K562 (cell line): ENCODE measurements around the gene CD44. TPM values are rescaled to one million over a fixed set of nuclear protein-coding genes. Genes with fewer than 3 reads are reported as not detected.

Experiments
- ATAC-seq: fragments of 200-7000 bp; cut with Tn5 transposase; 3 replicates; pipeline ENCODE4 v1.9.1; 2020; ENCODE audit warnings: moderate library complexity
- Bru-seq: library from RNA; stranded (reverse); fragments of 400-500 nt; gene quantifications from one replicate; lab custom pipeline; 2021; lab: Mats Ljungman, UMichigan
- BruChase-seq, 2 experiments: library from RNA; stranded (reverse); fragments of 400-500 nt; gene quantifications; one replicate each; lab custom pipeline; 2021; lab: Mats Ljungman, UMichigan
- BruUV-seq: library from RNA; stranded (reverse); fragments of 400-500 nt; replicated peaks from 2 replicates; lab custom pipeline; 2021; lab: Mats Ljungman, UMichigan
- CTCF ChIA-PET: fragments of 300-600 bp; formaldehyde crosslinking; extraction: SDS; loops from one replicate; lab custom pipeline; 2021; ENCODE audit warnings: low intra/inter-chr PET ratio; lab: Yijun Ruan, JAX
- POLR2A ChIA-PET: fragments of 300-600, 350-650 bp; sonication (Branson Sonifier 250); formaldehyde crosslinking; extraction: SDS; loops from one replicate; lab custom pipeline; 2021; ENCODE audit warnings: antibody characterized with exemption, inconsistent platforms; lab: Yijun Ruan, JAX
- DNase-seq, 4 experiments: peaks; one replicate each; pipeline versions ENCODE4 v3.0.0 to v3.0.0-alpha.2; 2011 to 2018; ENCODE audit warnings: low spot score in 3 of 4, mixed read lengths in 3 of 4; ENCODE audit errors: extremely low read depth in 1 of 4
- FAIRE-seq: peaks from 2 replicates; lab custom pipeline; 2011; peaks lifted over from hg19 to GRCh38; lab: Jason Lieb, UNC
- H2AFZ ChIP-seq: 2 replicates; pipeline ENCODE4 v1.6.0; 2011; ENCODE audit warnings: low read depth, low read length, control low read depth, inconsistent platforms
- H3K27ac ChIP-seq: fragments of 200-600 bp; 3 replicates; pipeline ENCODE4 v1.8.0; 2011; ENCODE audit warnings: low read depth, mild to moderate bottlenecking, control low read depth, inconsistent platforms, low read length, moderate library complexity, mixed read lengths; ENCODE audit errors: extremely low read depth
- H3K27me3 ChIP-seq, 2 experiments: fragments of 300-600 bp in 1 of 2; 2 replicates in 1 of 2; 3 replicates in 1 of 2; pipeline versions ENCODE4 v1.6.0 to v1.8.0; 2011; ENCODE audit warnings: inconsistent platforms in 2 of 2, low read length in 2 of 2, mild to moderate bottlenecking in 1 of 2, mixed read lengths in 1 of 2, moderate library complexity in 1 of 2; ENCODE audit not compliant: control insufficient read depth in 2 of 2, insufficient read depth in 2 of 2
- H3K36me3 ChIP-seq: fragments of 300-600 bp; 3 replicates; pipeline ENCODE4 v1.8.0; 2011; ENCODE audit warnings: mild to moderate bottlenecking, low read length, inconsistent platforms; ENCODE audit not compliant: control insufficient read depth, insufficient read depth
- H3K4me1 ChIP-seq, 2 experiments: fragments of 200-600 bp in 1 of 2; replicated peaks in 1 of 2; 2 replicates in 1 of 2; 3 replicates in 1 of 2; pipeline versions ENCODE4 v1.5.1 to v1.8.0; 2011; ENCODE audit warnings: inconsistent platforms in 2 of 2, low read length in 2 of 2, mild to moderate bottlenecking in 1 of 2, mixed read lengths in 1 of 2, moderate library complexity in 1 of 2; ENCODE audit not compliant: control insufficient read depth in 2 of 2, insufficient read depth in 2 of 2
- H3K4me2 ChIP-seq: 2 replicates; pipeline ENCODE4 v1.6.1; 2011; ENCODE audit warnings: low read length, control low read depth, inconsistent platforms, mixed read lengths; ENCODE audit not compliant: insufficient read depth
- H3K4me3 ChIP-seq: fragments of 200-600 bp; sonication (generic), shearing (Covaris generic); 2 replicates; pipeline ENCODE4 v1.5.1; 2016; ENCODE audit warnings: control low read depth, inconsistent platforms
- H3K79me2 ChIP-seq: fragments of 200-600 bp; 3 replicates; pipeline ENCODE4 v1.8.0; 2011; ENCODE audit warnings: low read length, inconsistent platforms; ENCODE audit not compliant: control insufficient read depth, insufficient read depth
- H3K9ac ChIP-seq, 2 experiments: 2 replicates each; pipeline versions ENCODE4 v1.6.0 to v1.6.1; 2011; ENCODE audit warnings: low read depth in 2 of 2, low read length in 2 of 2, control low read depth in 1 of 2, inconsistent platforms in 1 of 2, mild to moderate bottlenecking in 1 of 2, mixed read lengths in 1 of 2; ENCODE audit not compliant: insufficient read depth in 1 of 2
- H3K9me1 ChIP-seq: one replicate; pipeline ENCODE4 v1.6.0; 2011; ENCODE audit warnings: inconsistent platforms, mild to moderate bottlenecking, low read length, moderate library complexity; ENCODE audit not compliant: control insufficient read depth, insufficient read depth
- H3K9me3 ChIP-seq: replicated peaks from 2 replicates; pipeline ENCODE4 v1.5.1; 2011; ENCODE audit warnings: low read depth, low read length, inconsistent platforms; ENCODE audit not compliant: control insufficient read depth, insufficient read depth
- H4K20me1 ChIP-seq: replicated peaks from 2 replicates; pipeline ENCODE4 v1.6.1; 2011; ENCODE audit warnings: low read length, inconsistent platforms, mixed read lengths; ENCODE audit not compliant: control insufficient read depth, insufficient read depth
- C11orf30 ChIP-seq: fragments of 450-650 bp; IDR thresholded peaks from 2 replicates; pipeline ENCODE4 v1.6.1; 2016; ENCODE audit warnings: low read depth, mild to moderate bottlenecking
- CREB1 ChIP-seq, 2 experiments: sonication (generic) in 1 of 2; formaldehyde crosslinking in 1 of 2; IDR thresholded peaks; 2 replicates each; pipeline versions ENCODE4 v1.6.1 to v1.8.0; 2012 to 2022; ENCODE audit warnings: inconsistent platforms in 1 of 2, mild to moderate bottlenecking in 1 of 2, missing genetic modification reagents in 1 of 2, moderate library complexity in 1 of 2
- DPF2 ChIP-seq: fragments of 450-650 bp; IDR thresholded peaks from 2 replicates; pipeline ENCODE4 v1.6.1; 2016
- EP300 ChIP-seq: IDR thresholded peaks from 2 replicates; pipeline ENCODE4 v1.6.1; 2012; ENCODE audit warnings: low read length, improper control_type of control experiment
- FOXA3 ChIP-seq, 2 experiments: fragments of 450-650 bp in 1 of 2; sonication (generic) in 1 of 2; formaldehyde crosslinking; IDR thresholded peaks in 1 of 2; conservative IDR thresholded peaks in 1 of 2; 2 replicates each; pipeline versions ENCODE4 v1.4.0 to v1.8.0; 2020 to 2022; ENCODE audit warnings: mild to moderate bottlenecking in 2 of 2, missing genetic modification reagents in 1 of 2
- GABPB1 ChIP-seq: sonication (generic); formaldehyde crosslinking; IDR thresholded peaks from 2 replicates; pipeline ENCODE4 v1.8.0; 2022; ENCODE audit warnings: mild to moderate bottlenecking, missing genetic modification reagents
- HNRNPL ChIP-seq: fragments of 200-400 bp; formaldehyde crosslinking; IDR thresholded peaks from 2 replicates; pipeline ENCODE4 v1.6.1; 2017; ENCODE audit warnings: low read depth, mild to moderate bottlenecking, low read length
- MAFG ChIP-seq: fragments of 450-650 bp; conservative IDR thresholded peaks from 2 replicates; pipeline ENCODE4 v1.6.1; 2016; ENCODE audit warnings: missing genetic modification characterization, missing compliant biosample characterization
- NR2C2 ChIP-seq, 2 experiments: fragments of 200-800 bp in 1 of 2; sonication (Bioruptor generic) in 1 of 2; sonication (generic) in 1 of 2; formaldehyde crosslinking in 1 of 2; IDR thresholded peaks; 2 replicates each; pipeline versions ENCODE4 v1.6.1 to v1.8.0; 2016 to 2022; ENCODE audit warnings: mild to moderate bottlenecking in 1 of 2, missing compliant biosample characterization in 1 of 2, missing genetic modification characterization in 1 of 2, missing genetic modification reagents in 1 of 2
- PHF8 ChIP-seq: fragments of 200-600 bp; sonication (generic); IDR thresholded peaks from 2 replicates; pipeline ENCODE4 v1.6.1; 2012; ENCODE audit warnings: mixed run types, mild to moderate bottlenecking, inconsistent platforms, low read length, moderate library complexity, borderline replicate concordance
- RBM15 ChIP-seq: fragments of 200-400 bp; formaldehyde crosslinking; IDR thresholded peaks from 2 replicates; pipeline ENCODE4 v1.6.1; 2018; ENCODE audit warnings: mild to moderate bottlenecking, low read length, moderate library complexity; ENCODE audit not compliant: insufficient read depth
- ZBTB1 ChIP-seq: sonication (generic); formaldehyde crosslinking; IDR thresholded peaks from 2 replicates; pipeline ENCODE4 v1.8.1; 2023; ENCODE audit warnings: missing genetic modification reagents, low read depth, mild to moderate bottlenecking, borderline replicate concordance
- ZBTB17 ChIP-seq: fragments of 450-650 bp; formaldehyde crosslinking; IDR thresholded peaks from 2 replicates; pipeline ENCODE4 v1.4.0; 2020; ENCODE audit warnings: mild to moderate bottlenecking
- WGBS: fragments of 100-300 bp; shearing (Covaris generic); methylation state at CpG from one replicate; pipeline ENCODE4 v1.1.6; 2016; ENCODE audit warnings: low coverage, mixed read lengths; ENCODE audit not compliant: insufficient coverage; ENCODE audit errors: missing lambda C conversion rate; 5-methylcytosine and 5-hydroxymethylcytosine counted together
- in situ Hi-C: fragments of 300-500 bp; cut with MboI; formaldehyde crosslinking; loops from 4 replicates; pipeline ENCODE4 v1.15.0; 2018; ENCODE audit warnings: inconsistent platforms, mixed read lengths
- intact Hi-C: fragments of 100-400 bp; cut with micrococcal nuclease; formaldehyde crosslinking; loops from 2 replicates; pipeline ENCODE4 v1.14.2; 2022
- long read RNA-seq, 3 experiments: library from polyadenylated mRNA in 2 of 3; library from RNA in 1 of 3; unstranded in 2 of 3; stranded (forward) in 1 of 3; transcript quantifications; one replicate each; pipeline ENCODE4 v2.0.0, GENCODE V29; 2019 to 2022
- polyA minus RNA-seq, 3 experiments: library from RNA; depleted of rRNA, polyadenylated mRNA; stranded (reverse); fragments of >200 nt; gene quantifications; 2 replicates each; pipeline ENCODE4 v1.2.3, GENCODE V29; 2011
- polyA plus RNA-seq, 8 experiments: library from polyadenylated mRNA; depleted of rRNA in 4 of 8; stranded (reverse) in 5 of 8; unstranded in 3 of 8; fragments of >200 nt; fragmentation: Nextera tagmentation in 2 of 8; fragmentation: Illumina TruSeq in 1 of 8; extraction: Ambion mirVana in 2 of 8; extraction: Trizol in 1 of 8; gene quantifications; 2 replicates each; pipeline versions ENCODE4 v1.2.1 to v1.2.3, GENCODE V29; 2011 to 2014; ENCODE audit warnings: inconsistent platforms in 1 of 8, missing spikeins in 1 of 8
- total RNA-seq, 7 experiments: library from RNA; depleted of rRNA in 6 of 7; stranded (reverse); fragments of >200 nt in 6 of 7; fragmentation: Illumina TruSeq in 2 of 7; extraction: Trizol in 2 of 7; gene quantifications; 2 replicates each; pipeline versions ENCODE4 v1.2.1 to v1.2.3, GENCODE V29; 2011 to 2021; ENCODE audit warnings: low replicate concordance in 1 of 7
- TF ChIP-seq, protein P1 (sequence below): sonication (generic); formaldehyde crosslinking; IDR thresholded peaks from 2 replicates; pipeline ENCODE4 v1.9.0; 2022; ENCODE audit warnings: mild to moderate bottlenecking, missing genetic modification reagents

CD44 gene
- 7.9 and 17.7 TPM in 2 replicates for total RNA-seq (2011; cell fraction: chromatin; rRNA removed; ENCODE audit: low replicate concordance)
- total RNA-seq (2011; cell fraction: nucleolus; rRNA removed), result 7.2 and 18.2 TPM in 2 replicates
- 10.5 and 17.1 TPM in 2 replicates for total RNA-seq (2011; cell fraction: nucleoplasm; rRNA removed)
- 2.3 and 2.6 TPM in 2 replicates for total RNA-seq (2014; rRNA removed)
- total RNA-seq (2014; rRNA removed; fragmentation: Illumina TruSeq; extraction: Trizol), result 3.0 and 5.2 TPM in 2 replicates
- 2.6 and 3.2 TPM in 2 replicates for total RNA-seq (2015; rRNA removed; fragmentation: Illumina TruSeq; extraction: Trizol)
- total RNA-seq (2021), result 9.5 and 11.1 TPM in 2 replicates
- polyA plus RNA-seq (2011; rRNA removed), result 13.9 and 47.0 TPM in 2 replicates
- polyA plus RNA-seq (2011; cell fraction: cytosol; rRNA removed), result 23.2 and 51.1 TPM in 2 replicates
- 19.8 and 40.4 TPM in 2 replicates for polyA plus RNA-seq (2011; cell fraction: nucleus; rRNA removed)
- polyA plus RNA-seq (2012), result 8.0 and 8.3 TPM in 2 replicates
- 7.7 TPM in 2 replicates for polyA plus RNA-seq (2014; fragmentation: Illumina TruSeq; extraction: Trizol)
- 1 to 10 TPM; 1.2 to 1.8 TPM for polyA plus RNA-seq (2014; fragmentation: Nextera tagmentation; extraction: Ambion mirVana)
- 2.5 and 5.0 TPM in 2 replicates for polyA plus RNA-seq (2014; rRNA removed)
- polyA minus RNA-seq (2011; rRNA and poly(A)+ RNA removed), result 26.3 and 51.8 TPM in 2 replicates
- polyA minus RNA-seq (2011; cell fraction: cytosol; rRNA and poly(A)+ RNA removed), result 10.5 and 22.8 TPM in 2 replicates
- 14.8 and 35.9 TPM in 2 replicates for polyA minus RNA-seq (2011; cell fraction: nucleus; rRNA and poly(A)+ RNA removed)
- Bru-seq, nascent RNA, result percentile 32 among the genes with signal in this experiment
- BruChase-seq, experiment 1, labeled RNA remaining after a 2-hour chase, result percentile 31 among the genes with signal in this experiment
- BruChase-seq, experiment 2, labeled RNA remaining after a 6-hour chase, result percentile 32 among the genes with signal in this experiment
- long read RNA-seq, experiment 1, partial matches to known transcripts, result 0 of 1 reads
- long read RNA-seq, experiment 1, other reads (novel, unspliced or antisense), result 1 of 1 reads
- long read RNA-seq, experiment 2, full-length matches to known transcripts, result 1 of 3 reads
- long read RNA-seq, experiment 2, partial matches to known transcripts, result 0 of 3 reads
- long read RNA-seq, experiment 2, other reads (novel, unspliced or antisense), result 2 of 3 reads
- long read RNA-seq, experiment 3, result 0 reads

DNA sequence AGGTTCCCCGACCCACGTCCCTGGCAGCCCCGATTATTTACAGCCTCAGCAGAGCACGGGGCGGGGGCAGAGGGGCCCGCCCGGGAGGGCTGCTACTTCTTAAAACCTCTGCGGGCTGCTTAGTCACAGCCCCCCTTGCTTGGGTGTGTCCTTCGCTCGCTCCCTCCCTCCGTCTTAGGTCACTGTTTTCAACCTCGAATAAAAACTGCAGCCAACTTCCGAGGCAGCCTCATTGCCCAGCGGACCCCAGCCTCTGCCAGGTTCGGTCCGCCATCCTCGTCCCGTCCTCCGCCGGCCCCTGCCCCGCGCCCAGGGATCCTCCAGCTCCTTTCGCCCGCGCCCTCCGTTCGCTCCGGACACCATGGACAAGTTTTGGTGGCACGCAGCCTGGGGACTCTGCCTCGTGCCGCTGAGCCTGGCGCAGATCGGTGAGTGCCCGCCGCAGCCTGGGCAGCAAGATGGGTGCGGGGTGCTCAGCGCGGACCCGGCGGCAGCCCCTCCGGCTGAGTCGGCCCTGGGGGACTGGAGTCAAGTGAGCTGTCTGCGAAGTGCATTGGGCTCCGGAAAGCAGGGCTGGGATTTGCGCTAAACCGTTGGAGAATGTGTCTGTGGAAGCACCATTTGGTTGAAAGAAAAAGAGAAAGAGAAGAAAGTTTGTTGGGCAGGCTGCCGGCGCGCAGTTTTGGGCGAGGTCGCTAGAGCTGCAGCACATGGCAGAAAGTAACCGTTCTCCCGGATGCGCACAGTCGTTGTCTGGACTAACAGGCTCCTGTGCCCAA is at the start of gene CD44:
TSS of gene CD44 (plus strand) at position 229 of the 779 bp plus-strand sequence. CDS start at position 362, 133 bp downstream.
- DNase-seq (peak; percentile 24 to 41 (median 28)), FAIRE-seq (no peak), ATAC-seq (peak; percentile 66)
- BruUV-seq, result no TSS peak
- in situ Hi-C loops (no loop called here), intact Hi-C loops (no loop called here)
- H3K4me2 ChIP-seq, result peak within 1 kb of the TSS; percentile 58
- H3K4me3 ChIP-seq, result peak within 1 kb of the TSS; percentile 27; the same call in 1 of the 2 replicates
- H3K27ac ChIP-seq, result no peak within 1 kb of the TSS
- H3K9me1 ChIP-seq, result no peaks in the 10 kb centered on the region
- peaks cover 0 to 13% of the 10 kb centered on the region in 2 experiments; a peak in 2 of 5 replicates for H3K4me1 ChIP-seq
- no peaks in the 10 kb centered on the region for H3K36me3 ChIP-seq
- H3K9ac ChIP-seq, result peak within 1 kb of the TSS in 1 of 2 experiments; percentile 57; a peak in 2 of 4 replicates
- POLR2A ChIA-PET, result interaction anchor here (0.7 kb wide), 3 partner anchors 24 to 129 kb away, joined by 3 to 4 read pairs (median 3); no protein-coding TSS in a partner anchor
- H3K27me3 ChIP-seq, result peaks cover 19 to 31% of the 10 kb centered on the region in 2 experiments
- CTCF ChIA-PET, result no interaction called here
- H2AFZ ChIP-seq, result peak within 1 kb of the TSS; percentile 52; the same call in 1 of the 2 replicates
- no peaks in the 10 kb centered on the region for H4K20me1 ChIP-seq
- H3K9me3 ChIP-seq, result no peaks in the 10 kb centered on the region
- no peaks in the 10 kb centered on the region for H3K79me2 ChIP-seq
- 4% methylated on average over 45 of the region's 55 CpGs for WGBS
- peak; percentile 38; the same call in 1 of the 2 replicates for TF ChIP-seq MAFG (tag)
- no peak for TF ChIP-seq C11orf30
- no peak for TF ChIP-seq HNRNPL
- TF ChIP-seq EP300, result no peak
- no peak for TF ChIP-seq NR2C2 (CRISPR knock-in tag; IDR thresholded peaks at IDR 0.05)
- no peak for TF ChIP-seq NR2C2 (tag; IDR thresholded peaks at IDR 0.05)
- TF ChIP-seq, protein P1, sequence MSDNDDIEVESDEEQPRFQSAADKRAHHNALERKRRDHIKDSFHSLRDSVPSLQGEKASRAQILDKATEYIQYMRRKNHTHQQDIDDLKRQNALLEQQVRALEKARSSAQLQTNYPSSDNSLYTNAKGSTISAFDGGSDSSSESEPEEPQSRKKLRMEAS, result peak; percentile 87
- no peak for TF ChIP-seq DPF2
- no peak for TF ChIP-seq GABPB1
- TF ChIP-seq CREB1 (IDR thresholded peaks at IDR 0.05), result no peak
- 0 out of 2 replicates have a peak, but pooled peaks have one; percentile 31 for TF ChIP-seq CREB1 (CRISPR knock-in tag; IDR thresholded peaks at IDR 0.05)
- TF ChIP-seq PHF8, result peak; percentile 24; the same call in 1 of the 2 replicates
- TF ChIP-seq RBM15, result no peak
- TF ChIP-seq ZBTB17, result no peak
- TF ChIP-seq FOXA3 (CRISPR knock-in tag; conservative IDR thresholded peaks at IDR 0.05 in 1 of 2, IDR thresholded peaks at IDR 0.05 in 1 of 2), result peak in 1 of 2 experiments; percentile 61; a peak in 1 of 4 replicates
- TF ChIP-seq ZBTB1, result 0 out of 2 replicates have a peak, but pooled peaks have one; percentile 38
